ENCODE results near the gene CAMSAP3.

CAMSAP3 gene

DNA sequence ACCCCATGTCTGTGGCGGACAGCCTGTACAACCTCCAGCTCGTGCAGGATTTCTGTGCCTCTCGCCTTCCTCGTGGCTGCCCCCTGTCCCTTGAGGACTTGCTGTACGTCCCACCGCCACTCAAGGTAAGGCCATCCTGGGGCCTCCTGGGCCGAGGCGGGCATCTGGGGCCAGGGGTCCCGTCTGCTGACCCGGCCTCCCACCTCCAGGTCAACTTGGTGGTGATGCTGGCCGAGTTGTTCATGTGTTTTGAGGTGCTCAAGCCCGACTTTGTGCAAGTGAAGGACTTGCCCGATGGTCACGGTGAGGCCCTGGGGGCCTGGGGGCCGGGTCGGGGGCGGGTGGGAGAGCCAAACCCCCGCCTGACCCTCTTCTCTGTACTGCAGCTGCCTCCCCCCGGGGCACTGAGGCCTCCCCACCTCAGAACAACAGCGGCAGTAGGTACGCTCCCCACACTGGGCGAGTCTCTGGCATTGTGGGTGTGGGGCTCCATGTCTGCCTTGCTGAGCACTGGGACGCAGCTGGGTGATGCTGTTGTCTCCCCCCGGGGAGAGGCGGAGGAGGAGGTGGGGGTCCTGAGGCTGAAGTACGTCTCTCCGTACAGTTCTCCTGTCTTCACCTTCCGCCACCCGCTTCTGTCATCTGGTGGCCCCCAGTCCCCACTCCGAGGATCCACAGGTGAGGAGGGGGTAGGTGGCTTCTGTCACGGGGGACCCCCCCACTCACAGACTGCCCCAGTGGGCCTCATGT lies 15.0 kb downstream of the CAMSAP3 start:
- H3K4me3 ChIP-seq = no peak overlapping the region
- no peak overlapping the region for H3K27ac ChIP-seq

DNA sequence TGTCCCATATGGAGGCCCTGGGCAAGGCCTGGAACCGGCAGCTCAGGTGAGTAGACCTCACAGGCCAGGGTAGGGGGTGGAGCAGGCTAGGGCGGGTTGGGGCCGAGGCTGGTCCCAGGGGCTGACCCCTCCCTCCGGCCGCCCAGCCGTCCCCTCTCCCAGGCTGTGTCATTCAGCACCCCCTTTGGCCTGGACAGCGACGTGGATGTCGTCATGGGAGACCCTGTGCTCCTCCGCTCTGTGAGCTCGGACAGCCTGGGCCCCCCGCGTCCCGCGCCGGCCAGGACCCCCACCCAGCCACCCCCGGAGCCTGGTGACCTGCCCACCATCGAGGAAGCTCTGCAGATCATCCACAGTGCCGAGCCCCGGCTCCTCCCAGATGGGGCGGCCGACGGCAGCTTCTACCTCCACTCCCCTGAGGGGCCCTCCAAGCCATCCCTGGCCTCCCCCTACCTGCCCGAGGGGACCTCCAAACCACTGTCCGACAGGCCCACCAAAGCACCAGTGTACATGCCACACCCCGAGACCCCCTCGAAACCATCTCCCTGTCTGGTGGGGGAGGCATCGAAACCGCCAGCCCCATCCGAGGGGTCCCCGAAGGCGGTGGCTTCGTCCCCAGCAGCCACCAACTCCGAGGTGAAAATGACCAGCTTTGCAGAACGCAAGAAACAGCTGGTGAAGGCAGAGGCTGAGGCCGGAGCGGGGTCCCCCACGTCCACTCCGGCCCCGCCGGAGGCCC lies 16.0 kb downstream of the CAMSAP3 start:
- Histone ChIP-seq H3K4me3 (no peak overlapping the region), H3K27ac (no peak overlapping the region)

DNA sequence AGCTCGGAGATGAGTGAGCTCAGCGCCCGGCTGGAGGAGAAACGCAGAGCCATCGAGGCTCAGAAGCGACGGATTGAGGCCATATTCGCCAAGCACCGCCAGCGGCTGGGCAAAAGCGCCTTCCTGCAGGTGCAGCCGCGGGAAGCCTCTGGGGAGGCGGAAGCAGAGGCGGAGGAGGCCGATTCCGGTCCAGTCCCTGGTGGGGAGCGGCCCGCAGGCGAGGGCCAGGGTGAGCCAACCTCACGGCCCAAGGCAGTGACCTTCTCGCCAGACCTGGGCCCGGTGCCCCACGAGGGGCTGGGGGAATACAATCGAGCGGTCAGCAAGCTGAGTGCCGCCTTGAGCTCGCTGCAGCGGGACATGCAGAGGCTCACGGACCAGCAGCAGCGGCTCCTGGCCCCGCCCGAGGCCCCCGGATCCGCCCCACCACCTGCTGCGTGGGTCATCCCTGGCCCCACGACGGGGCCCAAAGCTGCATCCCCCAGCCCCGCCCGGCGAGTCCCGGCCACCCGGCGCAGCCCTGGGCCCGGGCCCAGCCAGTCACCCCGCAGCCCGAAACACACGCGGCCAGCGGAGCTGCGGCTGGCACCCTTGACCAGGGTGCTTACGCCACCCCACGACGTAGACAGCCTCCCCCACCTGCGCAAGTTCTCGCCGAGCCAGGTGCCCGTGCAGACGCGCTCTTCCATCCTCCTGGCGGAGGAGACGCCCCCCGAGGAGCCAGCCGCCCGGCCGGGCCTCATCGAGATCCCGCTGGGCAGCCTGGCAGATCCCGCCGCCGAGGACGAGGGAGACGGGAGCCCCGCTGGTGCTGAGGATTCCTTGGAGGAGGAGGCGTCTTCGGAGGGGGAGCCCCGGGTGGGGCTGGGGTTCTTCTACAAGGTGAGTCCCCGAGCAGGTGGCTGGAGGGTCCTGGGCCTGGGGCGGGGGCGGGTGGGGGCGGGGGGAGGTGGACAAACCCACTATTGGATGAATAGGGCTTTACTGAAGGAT lies 16.9 kb downstream of the CAMSAP3 start:
- Histone ChIP-seq H3K4me3 (no peak overlapping the region), H3K27ac (no peak overlapping the region)

DNA sequence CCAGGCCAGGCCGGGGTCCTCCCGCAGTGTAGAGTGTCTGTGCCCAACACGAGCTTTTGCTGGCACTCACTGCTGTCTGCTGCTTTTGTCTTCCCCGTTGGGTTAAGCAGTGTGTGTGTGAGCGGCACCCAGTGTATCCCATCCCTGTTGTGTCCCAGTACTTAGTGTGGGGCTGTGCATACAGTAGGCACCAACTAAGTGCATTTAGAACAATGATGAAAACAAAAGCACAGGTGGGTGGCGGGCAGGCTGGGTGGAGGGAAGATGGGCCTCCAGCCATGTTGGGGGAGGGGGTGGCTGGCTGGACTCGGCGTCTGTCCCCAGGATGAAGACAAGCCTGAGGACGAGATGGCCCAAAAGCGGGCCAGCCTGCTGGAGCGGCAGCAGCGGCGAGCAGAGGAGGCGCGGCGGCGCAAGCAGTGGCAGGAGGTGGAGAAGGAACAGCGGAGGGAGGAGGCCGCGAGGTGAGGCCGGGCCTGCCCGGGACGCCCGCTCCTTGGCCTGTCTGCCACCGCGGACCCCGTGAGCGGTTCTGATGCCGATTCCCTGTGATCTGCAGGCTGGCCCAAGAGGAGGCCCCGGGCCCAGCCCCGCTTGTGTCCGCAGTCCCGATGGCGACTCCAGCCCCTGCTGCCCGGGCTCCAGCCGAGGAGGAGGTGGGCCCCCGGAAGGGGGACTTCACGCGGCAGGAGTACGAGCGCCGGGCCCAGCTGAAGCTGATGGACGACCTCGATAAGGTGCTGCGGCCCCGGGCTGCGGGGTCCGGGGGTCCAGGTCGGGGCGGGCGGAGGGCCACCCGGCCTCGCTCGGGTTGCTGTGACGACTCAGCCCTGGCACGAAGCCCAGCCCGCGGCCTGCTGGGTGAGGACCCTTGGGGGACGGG lies 19.4 kb downstream of the CAMSAP3 start:
- H3K4me3 ChIP-seq = no peak overlapping the region
- H3K27ac ChIP-seq = no peak overlapping the region

DNA sequence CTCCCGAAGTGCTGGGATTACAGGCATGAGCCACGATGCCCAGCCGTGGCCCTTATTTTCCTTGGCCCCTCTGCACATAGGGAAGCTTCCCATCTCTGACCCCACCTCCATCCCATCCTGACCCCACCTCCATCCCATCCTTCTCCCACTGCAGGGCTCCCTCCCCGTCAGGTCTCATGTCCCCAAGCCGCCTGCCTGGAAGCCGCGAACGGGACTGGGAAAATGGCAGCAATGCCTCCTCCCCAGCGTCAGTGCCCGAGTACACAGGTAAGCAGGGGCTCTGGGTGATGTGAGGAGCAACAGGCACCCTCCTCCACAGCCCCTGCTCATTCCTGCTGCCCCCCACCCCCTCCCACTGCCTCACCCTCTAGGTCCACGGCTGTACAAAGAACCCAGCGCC lies 21.5 kb downstream of the CAMSAP3 start:
- H3K27ac ChIP-seq = no peak overlapping the region
- H3K4me3 ChIP-seq = no peak overlapping the region

DNA sequence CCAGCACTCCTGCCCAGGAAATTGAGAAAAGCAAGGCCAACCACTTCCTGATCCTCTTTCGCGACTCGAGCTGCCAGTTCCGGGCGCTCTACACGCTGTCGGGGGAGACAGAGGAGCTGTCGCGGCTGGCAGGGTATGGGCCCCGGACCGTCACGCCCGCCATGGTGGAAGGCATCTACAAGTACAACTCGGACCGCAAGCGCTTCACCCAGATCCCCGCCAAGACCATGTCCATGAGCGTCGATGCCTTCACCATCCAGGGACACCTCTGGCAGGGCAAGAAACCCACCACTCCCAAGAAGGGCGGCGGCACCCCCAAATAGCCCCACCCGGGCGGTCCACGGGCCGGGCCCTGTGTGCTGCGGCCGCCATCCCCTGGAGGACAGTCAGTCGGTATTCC lies 22.1 kb downstream of the CAMSAP3 start:
- H3K27ac ChIP-seq = peak overlapping the region in 4 of 21 experiments; percentile 1 to 41 (median 4)
- no peak overlapping the region for H3K4me3 ChIP-seq

DNA sequence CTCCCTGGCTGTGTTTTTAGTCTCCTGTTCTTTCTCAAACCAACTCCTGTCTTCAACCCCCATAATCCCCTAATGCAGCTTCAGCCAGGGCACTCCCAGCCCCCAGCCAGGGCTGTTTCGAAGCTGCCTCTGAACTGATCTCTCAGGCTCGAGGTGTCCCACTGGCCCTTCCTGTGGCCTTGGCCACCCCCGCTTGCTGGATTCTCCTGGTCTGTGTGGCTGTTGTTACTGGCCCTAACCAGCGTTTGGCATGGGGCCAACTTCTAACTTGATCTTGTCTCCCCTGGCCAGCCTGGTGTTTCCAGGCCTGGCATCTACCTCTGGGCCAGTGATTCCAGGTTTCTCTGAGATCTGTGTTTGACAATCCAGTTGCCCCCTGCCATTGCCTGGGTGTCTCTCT lies 22.7 kb downstream of the CAMSAP3 start:
- Histone ChIP-seq H3K4me3 (no peak overlapping the region), H3K27ac (peak overlapping the region in 9 of 21 experiments; percentile 1 to 65 (median 41))

DNA sequence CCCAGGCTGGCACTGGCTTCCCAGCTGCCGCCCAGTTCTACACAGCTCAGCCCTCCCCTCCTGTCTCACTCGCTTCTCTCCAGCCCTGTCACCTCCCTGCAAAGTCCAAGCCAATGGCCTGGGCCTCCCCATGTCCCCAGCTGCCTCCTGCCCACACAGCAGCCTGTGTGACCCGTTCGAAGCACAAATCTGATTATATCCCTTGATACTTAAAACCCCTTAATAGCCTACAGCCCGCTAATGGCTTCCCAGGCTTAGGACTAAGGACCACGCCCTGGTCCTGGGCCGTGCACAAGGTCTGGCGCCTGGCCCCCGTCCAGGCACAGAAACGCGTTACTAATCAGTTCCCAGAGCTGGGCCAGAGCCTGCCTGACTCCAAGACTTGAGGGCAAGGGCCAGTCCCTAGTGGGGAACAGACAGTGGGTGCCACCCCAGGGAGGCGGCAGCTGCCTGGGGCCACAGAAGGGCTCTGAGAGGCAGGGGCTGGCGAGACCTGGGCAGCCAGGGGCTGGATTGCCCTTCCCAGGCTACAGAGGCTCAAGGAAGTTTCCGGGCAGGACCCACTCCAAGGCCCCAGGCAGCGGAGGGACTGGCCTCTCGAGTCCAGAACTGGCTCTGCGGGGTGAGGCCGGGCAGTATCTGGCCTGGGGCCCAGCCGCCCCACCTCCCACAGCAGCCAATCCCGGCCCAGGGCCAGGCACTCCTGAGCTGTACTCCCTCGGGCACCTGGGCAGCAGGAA lies 23.3 kb downstream of the CAMSAP3 start:
- no peak overlapping the region for H3K4me3 ChIP-seq
- peak overlapping the region in 11 of 21 experiments; percentile 18 to 67 (median 46) for H3K27ac ChIP-seq

DNA sequence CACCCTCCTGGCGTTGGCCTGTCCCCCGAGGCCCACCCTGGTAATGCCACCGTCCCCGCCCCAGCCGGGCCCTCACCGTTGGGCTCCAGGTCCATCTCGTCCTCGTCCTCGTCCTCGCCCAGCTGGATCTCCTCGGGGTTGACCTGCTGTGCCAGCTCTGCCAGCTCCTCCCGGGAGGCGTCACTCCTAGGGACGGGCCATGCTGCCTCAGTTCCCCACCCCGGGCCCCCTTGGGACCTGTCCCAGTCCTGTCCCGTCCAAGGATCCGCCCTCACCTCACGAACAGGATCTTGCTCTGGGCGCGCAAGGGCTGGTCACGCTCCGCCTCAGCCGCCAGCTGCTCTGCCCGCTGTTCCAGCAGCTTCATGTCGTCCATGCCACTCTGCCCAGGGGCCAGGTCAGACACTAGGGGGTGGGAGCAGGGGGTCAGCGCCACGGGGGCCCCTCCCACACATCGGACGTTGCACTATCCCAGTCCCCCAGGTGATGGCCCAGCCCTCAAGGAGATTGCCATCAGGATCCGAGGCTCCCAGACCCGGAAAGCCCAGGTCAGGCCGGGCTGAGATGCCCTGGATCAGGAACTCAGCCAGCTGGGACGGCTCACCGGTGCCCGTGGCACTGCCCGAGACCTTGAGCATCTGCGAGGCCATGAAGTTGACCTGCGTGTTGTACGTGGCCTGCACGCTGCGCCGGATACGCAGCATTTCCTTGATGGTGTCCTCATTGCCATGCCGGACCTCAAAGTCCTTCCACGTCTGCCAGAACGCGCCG lies 24.2 kb downstream of the CAMSAP3 start:
- H3K27ac ChIP-seq = peak overlapping the region in 6 of 21 experiments; percentile 25 to 67 (median 48)
- H3K4me3 ChIP-seq = no peak overlapping the region

DNA sequence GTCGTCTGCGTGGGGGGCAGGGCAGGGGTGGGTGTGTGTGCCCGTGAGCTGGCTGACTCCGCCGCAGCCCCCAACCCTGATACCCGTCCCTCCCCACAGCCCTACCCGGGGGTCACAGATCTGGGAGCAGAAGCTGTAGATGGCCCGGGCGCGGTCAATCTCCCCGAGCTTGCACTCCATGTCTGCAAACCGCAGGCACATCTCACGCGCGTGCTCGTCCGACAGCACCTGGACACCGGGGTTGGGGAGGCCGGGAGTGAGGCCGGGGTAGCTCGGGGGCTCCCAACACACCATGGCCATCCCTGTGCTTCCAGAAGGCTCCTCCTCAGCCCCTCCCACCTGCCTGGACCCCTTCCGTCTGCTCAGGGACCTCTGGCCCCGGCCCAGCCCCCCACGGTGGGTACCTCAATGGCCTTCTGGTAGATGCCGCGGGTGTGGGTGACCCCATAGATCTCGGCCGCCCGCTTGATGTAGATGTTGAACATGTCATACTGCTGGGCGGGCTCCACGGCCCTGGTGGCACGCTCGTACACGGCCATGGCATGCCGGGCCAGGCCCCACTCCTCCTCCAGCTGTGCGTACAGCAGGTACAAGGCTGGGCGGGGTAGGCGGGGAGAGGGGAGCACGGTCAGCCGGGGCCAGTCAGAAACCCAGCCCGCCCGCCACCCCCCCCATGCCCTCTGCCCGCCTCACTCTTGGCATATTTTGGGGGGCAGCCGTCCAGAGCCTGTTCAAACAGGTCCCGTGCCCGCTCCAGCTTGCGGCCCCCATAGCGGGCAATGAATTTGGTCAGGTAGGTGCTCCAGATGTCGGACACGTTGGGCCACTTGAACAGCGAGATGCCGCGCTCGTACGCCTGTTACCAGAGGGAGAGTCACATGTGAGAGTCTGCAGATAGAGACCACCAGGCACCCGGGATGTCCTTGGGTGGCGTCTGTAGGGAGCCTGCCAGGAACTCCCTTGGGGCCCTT lies 25.1 kb downstream of the CAMSAP3 start:
- H3K4me3 ChIP-seq = no peak overlapping the region
- H3K27ac ChIP-seq = peak overlapping the region in 2 of 21 experiments; percentile 46 to 65

DNA sequence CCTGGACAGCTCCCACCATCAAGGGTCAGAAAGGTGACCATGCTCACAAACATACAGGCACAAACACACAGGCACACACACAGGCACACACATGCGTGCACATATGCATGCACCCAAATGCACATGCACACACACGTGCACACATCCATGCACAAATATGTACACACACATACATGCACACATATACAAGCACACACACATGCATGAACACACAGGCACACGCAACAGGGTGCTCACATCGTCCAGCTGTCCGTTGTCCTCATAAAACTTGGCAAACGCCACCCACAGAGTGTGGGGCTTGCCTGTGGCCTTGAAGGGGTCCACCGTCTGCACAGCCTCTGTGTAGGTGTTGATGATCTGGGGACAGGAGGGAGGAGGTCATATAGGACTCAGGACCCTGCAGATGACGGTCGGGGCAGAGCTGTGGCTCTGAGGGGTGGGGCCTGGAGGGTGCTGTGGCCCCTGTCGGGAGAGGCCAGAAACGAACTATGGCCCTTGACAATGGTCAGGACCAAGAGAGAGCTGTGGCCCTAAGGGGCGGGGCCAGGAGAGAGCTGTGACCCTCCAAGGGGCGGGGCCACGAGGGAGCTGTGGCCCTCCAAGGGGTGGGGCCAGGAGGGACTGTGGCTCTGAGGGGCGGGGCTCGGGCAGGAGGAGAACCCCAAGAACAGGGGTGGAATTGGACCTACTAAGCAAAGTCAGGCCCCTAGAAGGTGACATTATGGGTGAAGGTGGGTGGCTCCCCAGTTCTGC lies 27.4 kb downstream of the CAMSAP3 start:
- Histone ChIP-seq H3K4me3 (no peak overlapping the region), H3K27ac (no peak overlapping the region)

DNA sequence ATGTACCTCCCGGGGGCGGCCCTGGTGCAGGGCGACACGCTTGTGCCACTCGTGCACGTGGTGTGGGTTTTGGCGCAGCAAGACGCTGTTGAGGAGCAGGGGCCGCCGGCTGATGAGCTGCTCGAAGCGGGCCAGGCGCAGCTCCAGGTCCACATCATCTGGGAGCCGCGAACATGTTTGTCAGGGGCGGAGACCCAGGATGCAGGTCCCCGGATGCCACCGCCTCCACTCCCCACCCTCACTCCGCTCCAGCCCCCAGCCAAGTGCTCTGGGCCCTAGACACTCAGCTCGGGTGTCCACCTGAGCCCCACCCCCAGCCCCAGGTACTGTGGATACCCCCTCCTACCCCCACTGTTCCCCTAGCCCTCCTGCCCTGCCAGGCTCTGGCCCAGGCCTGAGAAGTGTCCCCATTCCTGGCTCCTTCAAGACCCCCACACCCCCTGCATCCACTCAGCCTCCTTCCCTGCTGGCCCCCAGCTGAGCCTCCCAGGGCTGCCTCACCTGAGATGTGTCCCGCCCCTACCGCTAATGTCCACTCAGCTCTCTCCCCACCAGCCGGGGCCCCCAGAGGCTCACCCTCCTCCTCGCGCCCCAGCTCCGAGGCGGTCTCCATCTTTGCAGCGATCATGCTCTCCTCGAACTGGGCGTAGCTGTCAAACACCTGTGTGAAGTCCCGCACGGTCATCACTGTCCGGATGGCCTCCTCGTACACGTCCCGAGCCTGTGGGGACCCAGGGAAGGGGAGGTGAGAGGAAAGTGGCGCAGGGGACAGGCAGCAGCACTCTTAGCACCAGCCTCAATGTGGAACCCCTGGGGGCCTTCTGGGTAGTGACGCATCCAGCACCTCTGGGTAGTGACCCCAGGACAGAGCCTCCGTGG lies 28.3 kb downstream of the CAMSAP3 start:
- H3K27ac ChIP-seq = no peak overlapping the region
- H3K4me3 ChIP-seq = no peak overlapping the region

DNA sequence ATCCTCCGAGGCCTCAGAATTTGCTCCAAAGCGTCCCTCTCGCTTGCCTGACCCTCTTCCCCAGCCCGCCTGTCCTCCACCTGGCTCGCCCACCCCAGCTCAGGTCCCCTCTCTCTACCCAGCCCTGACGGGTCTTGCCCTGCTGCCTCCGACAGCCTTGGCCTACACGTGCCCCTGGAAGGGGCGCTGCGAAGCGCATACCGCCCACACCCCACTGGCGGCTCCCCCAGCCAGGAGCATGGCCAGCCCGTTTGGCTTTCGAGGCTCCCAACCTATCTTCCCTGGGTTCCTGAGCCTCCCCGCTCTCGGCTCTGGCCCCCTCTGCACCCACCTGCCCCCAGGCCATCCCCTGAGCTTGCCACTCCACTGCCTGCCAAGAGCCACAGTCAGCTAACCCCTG lies 29.1 kb downstream of the CAMSAP3 start:
- Histone ChIP-seq H3K4me3 (no peak overlapping the region), H3K27ac (no peak overlapping the region)

DNA sequence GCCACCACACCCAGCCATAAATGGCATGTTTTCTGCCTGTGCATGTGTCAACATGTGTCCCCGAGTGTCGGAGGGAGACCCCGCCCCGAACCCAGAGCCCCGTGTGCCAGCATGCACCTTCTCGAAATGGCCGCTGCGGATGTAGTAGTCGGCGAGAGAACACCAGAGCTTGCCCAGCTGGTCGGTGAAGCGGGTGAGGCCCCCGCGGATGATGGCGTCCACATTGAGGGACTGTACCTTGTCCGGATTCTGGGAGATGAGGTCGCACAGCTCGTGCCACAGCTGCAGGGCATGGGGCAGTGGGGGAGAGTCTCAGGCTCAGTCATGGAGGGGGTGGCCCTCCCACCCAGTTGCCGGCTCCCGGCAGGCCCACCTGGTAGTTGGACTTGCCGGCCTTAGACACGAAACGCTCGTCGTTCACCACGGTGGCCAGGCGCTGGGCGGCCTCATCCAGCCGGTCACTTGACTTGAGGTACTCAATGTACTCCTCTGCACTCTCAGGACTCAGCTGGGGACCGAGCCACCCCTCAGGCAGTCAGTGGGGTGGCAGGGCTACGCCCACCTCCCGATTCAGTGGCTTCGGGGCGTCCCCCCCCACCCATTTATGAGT lies 30.2 kb downstream of the CAMSAP3 start:
- Histone ChIP-seq H3K27ac (no peak overlapping the region), H3K4me3 (no peak overlapping the region)

DNA sequence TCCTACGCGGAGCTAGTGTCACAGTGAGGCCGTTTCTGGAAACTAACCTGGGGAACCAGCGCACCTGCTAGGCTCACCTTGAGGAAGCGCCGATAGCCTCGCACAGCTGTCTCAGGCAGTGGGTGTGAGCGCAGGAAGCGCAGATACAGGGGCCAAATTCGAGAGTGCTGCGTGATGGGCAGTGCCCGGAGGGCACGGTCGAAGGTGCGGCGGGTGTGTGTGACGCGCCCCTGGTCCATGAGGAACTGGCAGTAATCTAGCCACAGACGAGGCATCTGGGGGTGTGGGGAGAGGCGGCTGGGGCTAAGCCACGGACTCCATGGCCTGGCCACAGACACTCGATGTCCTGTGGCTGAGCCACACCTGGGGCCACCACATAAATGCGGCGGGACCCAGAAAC lies 31.5 kb downstream of the CAMSAP3 start:
- Histone ChIP-seq H3K27ac (no peak overlapping the region), H3K4me3 (no peak overlapping the region)
